COR-L47 (cell line): ENCODE results near the gene MRPL46.

ENCODE experiments used
- DNase-seq: peaks from one replicate; lab custom pipeline; 2025; lab: John Stamatoyannopoulos, UW

The MRPL46 gene

GRCh38 chr15:88467073-88467934 is at the start of gene MRPL46, which contains the start of gene MRPS11:
TSS of gene MRPL46 (minus strand) at chr15:88467388. CDS start at chr15:88467377, 11 bp downstream.
TSS of gene MRPS11 (plus strand) at chr15:88467708. CDS start at chr15:88467718, 10 bp downstream.
- DNase-seq, result peak; percentile 90

DNA sequence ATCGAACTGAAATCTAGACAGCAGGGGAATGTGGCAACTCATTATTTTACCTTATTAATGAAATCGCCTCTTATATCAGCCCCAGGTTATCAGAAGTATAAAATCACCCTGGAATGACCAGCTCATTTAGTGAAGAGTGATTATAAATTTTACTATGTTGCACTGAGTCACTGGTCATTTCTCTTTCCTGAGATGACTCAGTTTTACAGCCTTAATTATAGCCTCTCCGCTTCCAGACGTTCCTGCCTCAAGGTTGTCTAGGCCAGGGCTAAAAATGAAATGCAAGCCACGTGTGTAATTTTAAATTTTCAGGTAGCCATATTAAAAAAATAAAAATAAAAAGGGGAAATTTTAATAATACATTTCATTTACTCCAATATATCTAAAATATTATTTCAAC is 46.0 kb upstream of the MRPL46 start:
- no peak for DNase-seq

GRCh38 chr15:88512601-88513000 is 45.4 kb upstream of the MRPL46 start:
- DNase-seq, result no peak

- no peak for DNase-seq
Observed at GRCh38 chr15:88512078-88512477, 44.9 kb upstream of the MRPL46 start.

- no peak for DNase-seq
Observed at GRCh38 chr15:88511161-88511560, 44.0 kb upstream of the MRPL46 start.

DNA sequence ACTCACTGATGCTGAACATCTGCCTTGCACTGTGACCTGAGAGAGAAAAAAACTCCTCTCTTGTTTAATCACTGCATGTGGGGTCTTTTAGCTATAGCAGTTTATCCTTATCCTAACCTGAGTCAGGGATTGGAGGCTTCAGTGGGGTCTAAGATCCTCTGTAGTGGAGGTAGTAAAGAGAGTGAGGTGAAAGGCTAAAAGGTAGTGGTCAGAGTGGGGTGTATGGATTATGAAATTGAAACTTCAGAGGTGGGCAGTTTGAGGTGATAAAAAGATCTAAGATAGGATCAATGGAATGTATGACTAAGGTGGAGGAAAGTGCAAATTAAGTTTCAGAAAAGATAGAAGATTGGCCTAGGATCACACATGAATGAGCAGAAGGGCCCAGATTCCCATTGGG is 42.8 kb upstream of the MRPL46 start:
- DNase-seq, result no peak

DNA sequence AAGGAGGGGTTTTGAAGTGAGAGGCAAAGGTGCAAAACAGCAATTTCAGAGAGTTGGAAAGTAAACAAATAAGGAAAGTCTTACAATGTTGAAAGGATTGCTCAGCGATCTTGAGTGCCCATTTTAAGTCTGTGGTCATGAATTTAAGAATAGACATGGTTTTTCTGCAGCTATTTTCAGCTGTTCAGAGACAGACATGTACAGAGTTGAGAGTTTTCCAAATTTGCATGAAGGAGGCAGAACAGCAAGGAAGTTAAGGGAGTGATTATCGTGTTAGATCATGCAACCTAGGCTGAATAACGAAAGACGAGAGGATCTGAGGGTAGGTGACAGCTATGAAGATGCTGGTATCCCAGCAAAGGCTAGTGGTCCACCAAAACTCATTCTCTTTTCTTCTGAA is 42.1 kb upstream of the MRPL46 start:
- no peak for DNase-seq

DNA sequence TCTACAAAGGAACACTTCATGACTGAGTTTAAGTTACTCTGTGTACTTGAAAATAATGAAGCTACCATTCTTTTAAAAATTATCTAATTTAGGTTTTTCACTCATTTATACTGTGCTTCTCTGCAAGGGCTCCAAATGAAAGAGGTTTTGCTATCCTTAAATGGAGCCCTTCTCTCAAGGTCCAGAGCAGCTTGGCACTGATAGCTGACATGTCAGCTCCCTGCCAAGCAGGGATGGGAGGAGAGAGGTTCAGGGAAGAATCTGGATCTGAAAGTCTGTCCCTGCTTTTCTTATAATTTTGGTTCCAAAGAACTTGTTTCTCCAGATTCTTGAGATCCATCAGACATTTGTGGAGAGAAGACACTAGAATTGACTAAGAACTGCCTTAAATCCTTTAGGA is 39.4 kb upstream of the MRPL46 start:
- DNase-seq, result no peak

- no peak for DNase-seq
Observed at GRCh38 chr15:88505721-88506120, 38.5 kb upstream of the MRPL46 start.

DNA sequence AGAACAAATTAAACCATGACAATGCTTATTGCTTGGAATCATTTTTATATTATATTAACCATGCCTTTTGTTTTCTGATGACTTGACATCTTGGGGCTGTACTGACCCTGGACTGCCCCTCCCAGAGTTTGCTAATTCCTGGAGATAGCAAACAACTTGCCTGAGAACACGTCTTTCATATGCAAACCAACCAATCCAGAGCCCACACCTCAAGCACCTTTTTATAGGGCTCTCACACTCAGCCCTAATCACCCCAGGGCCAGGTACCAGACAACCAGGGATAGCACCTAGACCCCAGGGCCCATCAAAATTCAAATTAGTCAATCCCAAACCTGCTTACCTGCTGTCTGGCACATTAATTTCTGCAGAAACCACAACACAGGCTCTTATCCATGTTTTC is 37.3 kb upstream of the MRPL46 start:
- no peak for DNase-seq

GRCh38 chr15:88498996-88499395 is 31.8 kb upstream of the MRPL46 start:
- peak; percentile 6 for DNase-seq

DNA sequence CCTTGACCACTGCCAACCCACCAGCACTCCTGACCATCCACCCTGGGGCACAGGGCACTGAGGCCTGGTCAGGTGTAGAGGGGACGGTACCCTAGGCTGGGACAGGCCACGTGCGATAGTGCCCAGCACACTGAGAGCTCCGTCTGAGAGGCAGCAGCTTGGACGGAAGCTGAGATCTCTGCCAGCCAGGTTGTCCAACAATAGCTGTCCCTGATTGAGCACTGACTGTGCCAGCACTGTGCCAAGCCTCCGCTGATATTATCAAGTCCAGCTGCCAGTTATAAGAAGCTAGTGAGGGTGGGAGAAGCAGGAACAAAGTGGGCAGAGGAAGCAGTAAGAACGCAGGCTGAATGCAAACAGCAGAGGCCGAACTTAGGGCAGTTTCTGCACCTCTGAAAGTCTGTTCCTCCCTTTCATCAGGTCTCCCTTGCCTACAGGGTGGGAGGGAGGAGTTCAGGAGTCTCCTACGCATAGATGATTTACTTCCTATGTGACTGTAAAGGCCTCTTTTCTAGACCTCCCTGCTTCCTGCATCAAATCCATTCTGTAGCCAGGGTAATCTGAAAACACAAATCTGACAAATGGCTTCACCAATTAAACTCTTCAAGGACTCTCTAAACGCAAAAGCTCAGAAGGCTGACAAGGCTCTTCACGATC is 30.0 kb upstream of the MRPL46 start:
- no peak for DNase-seq

DNA sequence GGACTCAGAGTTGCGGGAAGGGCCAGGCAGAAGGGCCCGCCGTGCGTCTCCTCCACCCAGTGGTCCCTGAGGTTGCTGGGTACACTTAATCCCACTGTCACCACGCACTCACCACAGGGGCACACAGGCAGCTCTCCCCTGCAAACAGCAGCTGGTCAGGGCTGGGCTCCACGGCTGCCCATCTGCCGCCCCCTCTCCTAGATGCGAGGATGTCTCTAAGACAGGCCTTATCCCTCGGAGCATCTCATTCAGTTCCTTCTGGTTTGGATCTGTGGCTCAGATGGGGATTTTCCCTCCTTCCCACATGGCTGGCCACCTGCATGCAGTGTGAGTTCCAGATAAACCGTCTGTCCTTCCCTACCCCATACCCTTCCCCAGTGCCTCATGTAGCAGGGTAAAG is 26.7 kb upstream of the MRPL46 start:
- no peak for DNase-seq

- DNase-seq, result peak; percentile 45
Observed at GRCh38 chr15:88491158-88491557, 24.0 kb upstream of the MRPL46 start.

GRCh38 chr15:88490036-88490435 is 22.8 kb upstream of the MRPL46 start:
- no peak for DNase-seq

- no peak for DNase-seq
Observed at GRCh38 chr15:88489321-88489720, 22.1 kb upstream of the MRPL46 start.

GRCh38 chr15:88487796-88488523 is 20.8 kb upstream of the MRPL46 start:
- DNase-seq, result no peak

DNA sequence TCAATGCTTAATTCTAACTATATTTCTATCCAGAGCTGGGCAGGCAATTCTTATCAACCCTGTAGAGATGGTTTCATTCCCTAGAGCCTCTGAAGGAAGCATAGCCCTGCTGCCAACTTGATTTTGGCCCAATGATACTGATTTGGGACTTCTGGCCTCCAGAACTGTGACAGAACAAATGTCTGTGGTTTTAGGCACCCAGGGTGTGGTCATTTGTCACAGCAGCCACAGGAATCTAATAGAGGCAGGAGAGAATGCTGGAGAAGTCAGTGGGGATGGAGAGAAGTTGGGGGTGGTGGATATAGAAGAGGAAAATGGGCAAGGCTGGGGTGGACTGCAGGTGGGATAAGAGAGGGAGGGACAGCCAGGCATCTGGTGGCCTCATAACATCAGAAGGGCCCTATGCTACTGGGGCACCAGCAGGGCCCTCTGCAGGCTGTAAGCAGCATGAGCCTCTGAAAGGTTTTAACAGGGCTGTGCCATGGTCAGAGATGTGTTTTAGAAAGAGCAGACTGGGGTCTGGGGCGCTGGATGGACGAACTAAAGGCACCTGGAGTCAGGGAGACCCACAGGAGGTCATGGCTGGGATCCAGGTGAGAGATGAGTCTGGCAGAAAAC is 20.1 kb upstream of the MRPL46 start:
- no peak for DNase-seq

- no peak for DNase-seq
Observed at GRCh38 chr15:88484682-88485331, 17.6 kb upstream of the MRPL46 start.

GRCh38 chr15:88482263-88482662 is 15.1 kb upstream of the MRPL46 start:
- no peak for DNase-seq

- DNase-seq, result no peak
Observed at GRCh38 chr15:88480981-88481380, 13.8 kb upstream of the MRPL46 start.

DNA sequence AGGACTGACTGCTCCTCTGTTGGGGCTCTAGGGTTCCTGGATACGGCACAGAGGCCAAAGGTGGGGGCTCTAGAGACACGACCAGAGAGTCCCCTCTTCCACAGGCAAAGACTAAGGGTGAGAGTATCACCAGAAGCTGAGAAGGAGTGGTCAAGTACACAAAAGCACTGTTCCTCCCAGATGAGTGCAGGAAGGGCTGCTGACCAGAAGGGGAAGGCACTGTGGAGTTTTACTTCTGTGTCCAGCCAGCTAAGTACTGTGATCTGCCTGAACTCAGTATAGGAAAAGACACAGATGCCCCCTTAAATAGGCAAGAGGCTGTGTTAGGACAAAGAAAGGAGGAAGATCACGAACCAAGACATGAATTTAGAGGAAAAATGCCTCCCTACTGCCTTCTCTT is 12.0 kb upstream of the MRPL46 start:
- DNase-seq, result no peak
